Gastroesophageal sphincter (tissue), 4 donors: ENCODE data around the gene TBCD. TPM values are rescaled to one million over a fixed set of nuclear protein-coding genes. Genes with fewer than 3 reads are reported as not detected.

Experiments used
- ATAC-seq: fragments of 150-250 bp; one replicate; pipeline ENCODE4 v1.9.1; 2016; ENCODE audit warnings: mild to moderate bottlenecking, moderate library complexity
- H3K27ac ChIP-seq, 4 donors: fragments of 200-600 bp; sonication (generic) in 3 of 4; 1 replicate in 3 of 4; 2 replicates in 1 of 4; pipeline ENCODE4 v1.5.1; 2016 to 2019
- H3K27me3 ChIP-seq: fragments of 200-600 bp; sonication (generic); one replicate; pipeline ENCODE4 v1.5.1; 2019
- H3K36me3 ChIP-seq, 2 donors: fragments of 200-600 bp; sonication (generic); one replicate each; pipeline ENCODE4 v1.5.1; 2019; ENCODE audit warnings: control low read depth in 1 of 2
- H3K4me1 ChIP-seq, 3 donors: fragments of 200-600 bp; sonication (generic); 1 replicate in 2 of 3; 2 replicates in 1 of 3; pipeline ENCODE4 v1.5.1; 2016 to 2019; ENCODE audit warnings: control low read depth in 2 of 3
- H3K4me3 ChIP-seq, 2 donors: fragments of 200-600 bp; sonication (generic); one replicate each; pipeline ENCODE4 v1.5.1; 2019; ENCODE audit warnings: mild to moderate bottlenecking in 1 of 2, moderate library complexity in 1 of 2
- H3K9me3 ChIP-seq, 3 donors: fragments of 200-600 bp; sonication (generic); one replicate each; pipeline ENCODE4 v1.5.1; 2017 to 2019; ENCODE audit warnings: control low read depth in 2 of 3
- EP300 ChIP-seq: sonication (generic); formaldehyde crosslinking; IDR thresholded peaks from one replicate; pipeline ENCODE4 v1.6.1; 2017; ENCODE audit warnings: antibody characterized with exemption, mild to moderate bottlenecking
- POLR2A ChIP-seq, 2 donors: fragments of 450-650 bp; IDR thresholded peaks; one replicate each; pipeline ENCODE4 v1.6.1; 2017; ENCODE audit warnings: antibody characterized with exemption in 2 of 2, mild to moderate bottlenecking in 2 of 2, moderate library complexity in 1 of 2
- POLR2AphosphoS5 ChIP-seq: sonication (generic); formaldehyde crosslinking; IDR thresholded peaks from one replicate; pipeline ENCODE4 v1.6.1; 2017; ENCODE audit warnings: antibody characterized with exemption
- WGBS, 2 donors: methylation state at CpG; one replicate each; pipeline ENCODE4 v1.1.5; 2018; ENCODE audit warnings: low coverage in 1 of 2; 5-methylcytosine and 5-hydroxymethylcytosine counted together
- total RNA-seq, 4 donors: library from RNA; depleted of rRNA; stranded (reverse); fragments of >200 nt; gene quantifications; one replicate each; pipeline ENCODE4 v1.1.0, GENCODE V29; 2016
- TF ChIP-seq, protein P1 (sequence below), 4 experiments: fragments of 200-600 bp in 2 of 4; fragments of 450-650 bp in 2 of 4; sonication (generic) in 1 of 4; IDR thresholded peaks; one replicate each; pipeline ENCODE4 v1.5.1; 2017 to 2019; ENCODE audit warnings: antibody characterized with exemption in 4 of 4, mild to moderate bottlenecking in 2 of 4, moderate library complexity in 2 of 4

Gene TBCD
- total RNA-seq, 4 donors from 2014 or later: 32.0 to 57.8 (median 47.0) TPM

DNA sequence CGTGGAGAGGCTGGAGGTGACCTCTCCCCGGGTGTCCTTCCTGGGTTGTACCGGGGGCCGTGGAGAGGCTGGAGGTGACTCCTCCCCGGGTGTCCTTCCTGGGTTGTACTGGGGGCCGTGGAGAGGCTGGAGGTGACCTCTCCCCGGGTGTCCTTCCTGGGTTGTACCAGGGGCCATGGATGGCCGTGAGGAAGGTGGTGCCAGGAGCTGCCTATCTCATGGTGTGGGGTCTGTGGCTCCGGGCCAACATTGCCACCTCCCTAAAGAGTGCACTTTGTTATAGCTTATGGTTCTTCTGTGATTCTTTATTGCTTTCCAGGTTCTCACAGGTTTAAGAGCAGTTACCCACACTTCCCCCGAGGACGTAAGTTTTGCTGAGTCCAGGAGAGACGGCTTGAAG, 174.2 kb downstream of the TBCD start:
- ATAC-seq: no peak
- Histone ChIP-seq H3K9me3 (no peaks in the 10 kb centered on the region), H3K27me3 (no peaks in the 10 kb centered on the region), H3K36me3 (peaks cover 0 to 100% of the 10 kb centered on the region in 2 donors), H3K27ac (no peak overlapping the region), H3K4me3 (no peak overlapping the region), H3K4me1 (peaks cover 0 to 3% (median 0%) of the 10 kb centered on the region in 3 donors)
- 95% methylated on average over 4 of the region's 12 CpGs; no CpG with 5 or more reads in 1 of the 2 donors for WGBS, 2 donors
- TF ChIP-seq POLR2AphosphoS5 (no peak), POLR2A (IDR thresholded peaks at IDR 0.05) (no peak), EP300 (no peak)
- TF ChIP-seq, protein P1, sequence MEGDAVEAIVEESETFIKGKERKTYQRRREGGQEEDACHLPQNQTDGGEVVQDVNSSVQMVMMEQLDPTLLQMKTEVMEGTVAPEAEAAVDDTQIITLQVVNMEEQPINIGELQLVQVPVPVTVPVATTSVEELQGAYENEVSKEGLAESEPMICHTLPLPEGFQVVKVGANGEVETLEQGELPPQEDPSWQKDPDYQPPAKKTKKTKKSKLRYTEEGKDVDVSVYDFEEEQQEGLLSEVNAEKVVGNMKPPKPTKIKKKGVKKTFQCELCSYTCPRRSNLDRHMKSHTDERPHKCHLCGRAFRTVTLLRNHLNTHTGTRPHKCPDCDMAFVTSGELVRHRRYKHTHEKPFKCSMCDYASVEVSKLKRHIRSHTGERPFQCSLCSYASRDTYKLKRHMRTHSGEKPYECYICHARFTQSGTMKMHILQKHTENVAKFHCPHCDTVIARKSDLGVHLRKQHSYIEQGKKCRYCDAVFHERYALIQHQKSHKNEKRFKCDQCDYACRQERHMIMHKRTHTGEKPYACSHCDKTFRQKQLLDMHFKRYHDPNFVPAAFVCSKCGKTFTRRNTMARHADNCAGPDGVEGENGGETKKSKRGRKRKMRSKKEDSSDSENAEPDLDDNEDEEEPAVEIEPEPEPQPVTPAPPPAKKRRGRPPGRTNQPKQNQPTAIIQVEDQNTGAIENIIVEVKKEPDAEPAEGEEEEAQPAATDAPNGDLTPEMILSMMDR (IDR thresholded peaks at IDR 0.05): no peak

DNA sequence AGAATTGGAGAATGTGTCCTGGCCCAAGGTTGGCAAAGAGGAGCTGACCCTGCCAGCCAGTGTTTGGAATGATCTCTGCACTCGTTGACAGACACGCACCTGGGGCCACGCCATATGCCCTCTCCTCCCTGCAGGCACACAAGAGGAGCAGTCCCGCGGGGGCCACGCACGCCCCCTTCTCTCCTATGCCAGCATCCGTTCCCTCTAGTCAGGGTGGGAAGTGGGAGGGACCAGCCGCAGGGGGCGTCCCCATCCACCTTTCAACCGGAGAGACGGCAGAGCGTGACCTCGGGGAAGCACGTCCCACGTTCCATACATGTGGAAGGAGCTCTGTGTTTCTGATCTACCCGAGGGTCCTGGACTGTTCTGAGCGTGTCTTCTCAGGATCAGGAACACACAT, 174.9 kb downstream of the TBCD start:
- WGBS, 2 donors: 96% methylated on average over 5 of the region's 18 CpGs; no CpG with 5 or more reads in 1 of the 2 donors
- TF ChIP-seq EP300 (no peak), POLR2A (IDR thresholded peaks at IDR 0.05) (no peak), POLR2AphosphoS5 (no peak)
- TF ChIP-seq, protein P1 (IDR thresholded peaks at IDR 0.05): no peak
- H3K27me3 ChIP-seq: no peaks in the 10 kb centered on the region
- H3K36me3 ChIP-seq: peaks cover 0 to 100% of the 10 kb centered on the region in 2 donors
- no peak overlapping the region for H3K27ac ChIP-seq
- H3K9me3 ChIP-seq: no peaks in the 10 kb centered on the region
- H3K4me3 ChIP-seq: no peak overlapping the region
- ATAC-seq: no peak
- H3K4me1 ChIP-seq: peaks cover 0 to 9% (median 5%) of the 10 kb centered on the region in 3 donors

DNA sequence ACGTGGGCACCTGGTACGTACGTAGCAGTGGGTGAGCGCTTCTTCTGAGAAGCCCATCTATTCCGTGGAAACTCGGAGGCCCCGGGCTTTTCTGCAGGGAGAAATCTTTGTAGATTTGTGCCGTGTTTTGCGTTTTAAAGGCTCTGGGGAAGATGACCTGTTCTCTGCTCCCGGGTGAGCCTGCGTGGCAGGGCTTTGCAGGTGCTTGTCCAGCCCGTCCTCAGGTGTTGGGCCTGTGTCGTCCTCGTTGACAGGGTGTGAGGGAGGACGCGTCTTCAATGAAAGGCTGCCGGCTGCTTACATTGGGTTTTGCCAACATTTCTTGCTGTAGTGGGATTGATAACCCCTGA, 175.4 kb downstream of the TBCD start:
- TF ChIP-seq EP300: no peak
- TF ChIP-seq, protein P1 (IDR thresholded peaks at IDR 0.05): no peak
- no peak for TF ChIP-seq POLR2AphosphoS5
- no peak for TF ChIP-seq POLR2A (IDR thresholded peaks at IDR 0.05)
- Histone ChIP-seq H3K4me3 (no peak overlapping the region), H3K36me3 (peaks cover 0 to 97% of the 10 kb centered on the region in 2 donors), H3K27ac (no peak overlapping the region), H3K9me3 (no peaks in the 10 kb centered on the region), H3K4me1 (peaks cover 0 to 15% (median 6%) of the 10 kb centered on the region in 3 donors), H3K27me3 (no peaks in the 10 kb centered on the region)
- WGBS, 2 donors: 96% methylated on average over 7 of the region's 17 CpGs; no CpG with 5 or more reads in 1 of the 2 donors
- no peak for ATAC-seq

DNA sequence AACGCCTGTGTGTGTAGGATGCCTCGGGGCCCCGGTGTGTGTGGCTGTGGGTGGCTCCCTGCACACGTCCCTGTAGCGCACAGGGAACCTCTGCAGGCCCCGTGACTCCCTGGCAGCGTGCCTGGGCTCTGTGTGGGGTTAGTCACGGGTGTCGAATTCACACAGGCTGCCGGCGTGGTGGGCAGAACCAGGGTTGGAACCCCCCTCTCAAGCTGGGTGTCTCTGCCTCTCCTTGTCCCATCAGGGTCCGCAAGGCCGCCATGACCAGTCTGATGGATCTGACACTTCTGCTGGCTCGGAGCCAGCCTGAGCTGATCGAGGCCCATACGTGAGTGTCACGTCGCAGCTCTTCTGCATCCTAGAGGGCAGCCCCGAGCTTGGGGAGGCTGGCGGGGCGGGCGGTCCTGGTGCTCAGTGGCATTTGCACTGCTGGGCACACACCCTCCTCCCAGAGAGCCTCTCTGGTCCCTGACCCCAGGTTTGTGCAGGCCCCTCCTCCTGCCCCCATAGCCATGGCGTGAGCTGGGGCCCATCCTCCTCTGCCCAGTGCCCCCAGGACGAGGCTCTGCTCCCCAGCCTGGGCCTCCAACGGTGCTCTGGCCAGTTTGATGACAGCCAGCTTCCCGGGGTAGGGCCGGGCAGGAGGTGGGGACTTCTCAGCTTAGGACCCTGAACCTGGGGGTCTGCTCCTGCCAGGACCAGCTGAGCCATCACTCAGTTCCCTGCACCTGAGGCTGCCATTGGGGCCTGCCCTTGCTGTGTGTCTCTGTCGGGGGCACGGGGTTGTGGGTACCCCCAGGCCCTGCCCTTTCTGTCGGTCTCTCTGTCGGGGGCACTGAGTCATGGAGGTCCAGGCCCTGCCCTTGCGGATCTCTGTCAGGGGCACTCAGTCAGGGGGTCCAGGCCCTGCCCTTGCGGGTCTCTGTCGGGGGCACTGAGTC, 176.1 kb downstream of the TBCD start:
- H3K4me1 ChIP-seq: peaks cover 0 to 15% (median 6%) of the 10 kb centered on the region in 3 donors
- TF ChIP-seq POLR2AphosphoS5: no peak
- TF ChIP-seq EP300: no peak
- no peaks in the 10 kb centered on the region for H3K27me3 ChIP-seq
- no peak overlapping the region for H3K4me3 ChIP-seq
- no peak overlapping the region for H3K27ac ChIP-seq
- H3K9me3 ChIP-seq: no peaks in the 10 kb centered on the region
- WGBS, 2 donors: 80% methylated on average over 1 of the region's 34 CpGs; no CpG with 5 or more reads in 1 of the 2 donors
- no peak for ATAC-seq
- H3K36me3 ChIP-seq: peaks cover 0 to 97% of the 10 kb centered on the region in 2 donors

DNA sequence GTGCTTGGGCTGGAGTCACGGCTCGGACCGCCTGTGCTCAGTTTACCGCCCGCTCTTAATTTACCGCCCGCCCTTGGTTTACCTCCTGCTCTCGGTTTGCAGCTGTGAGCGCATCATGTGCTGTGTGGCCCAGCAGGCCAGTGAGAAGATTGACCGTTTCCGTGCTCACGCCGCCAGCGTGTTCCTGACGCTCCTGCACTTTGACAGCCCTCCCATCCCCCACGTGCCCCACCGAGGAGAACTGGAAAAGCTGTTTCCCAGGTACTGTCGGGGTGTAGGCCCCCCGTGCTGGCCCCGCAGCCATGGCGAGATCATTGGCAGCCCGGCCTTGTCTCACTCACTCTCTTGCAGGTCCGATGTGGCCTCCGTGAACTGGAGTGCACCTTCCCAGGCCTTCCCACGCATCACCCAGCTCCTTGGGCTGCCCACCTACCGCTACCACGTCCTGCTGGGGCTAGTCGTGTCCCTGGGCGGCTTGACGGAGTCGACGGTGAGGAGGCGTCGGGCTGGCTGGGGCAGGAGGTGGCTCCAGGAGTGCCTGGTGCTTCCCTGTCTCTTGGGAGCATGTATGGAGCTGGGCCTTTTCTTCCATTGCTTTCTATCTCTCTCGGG, 177.3 kb downstream of the TBCD start:
- Histone ChIP-seq H3K27me3 (no peaks in the 10 kb centered on the region), H3K36me3 (peaks cover 0 to 97% of the 10 kb centered on the region in 2 donors), H3K9me3 (no peaks in the 10 kb centered on the region), H3K4me1 (peaks cover 0 to 15% (median 6%) of the 10 kb centered on the region in 3 donors), H3K4me3 (no peak overlapping the region), H3K27ac (no peak overlapping the region)
- TF ChIP-seq POLR2A (IDR thresholded peaks at IDR 0.05): no peak
- TF ChIP-seq EP300: no peak
- TF ChIP-seq, protein P1 (IDR thresholded peaks at IDR 0.05): no peak
- TF ChIP-seq POLR2AphosphoS5: no peak
- ATAC-seq: no peak
- WGBS, 2 donors: 87 to 100% methylated on average over 6 to 7 of the region's 35 CpGs
